Upper lobe of left lung (tissue), 6 donors: ENCODE data around the gene CHST6. TPM values are rescaled to one million over a fixed set of nuclear protein-coding genes. Genes with fewer than 3 reads are reported as not detected.

Source experiments
- ATAC-seq, 2 donors: fragments of 200-7000 bp; cut with Tn5 transposase; one replicate each; pipeline ENCODE4 v1.9.1; 2022; ENCODE audit warnings: mild to moderate bottlenecking in 2 of 2, moderate library complexity in 2 of 2; ENCODE audit not compliant: low FRiP score in 2 of 2
- DNase-seq, 2 donors: peaks; one replicate each; pipeline ENCODE4 v3.0.0-alpha.2; 2019 to 2020
- H3K27ac ChIP-seq, 4 donors: fragments of 200-600 bp; sonication (generic); one replicate each; pipeline ENCODE4 v1.5.1; 2016 to 2019
- H3K27me3 ChIP-seq, 4 donors: fragments of 200-600 bp; sonication (generic); one replicate each; pipeline ENCODE4 v1.5.1; 2017 to 2019
- H3K36me3 ChIP-seq, 4 donors: fragments of 200-600 bp; sonication (generic); one replicate each; pipeline ENCODE4 v1.5.1; 2016 to 2019
- H3K4me1 ChIP-seq, 4 donors: fragments of 200-600 bp; sonication (generic); one replicate each; pipeline ENCODE4 v1.5.1; 2018 to 2019
- H3K4me3 ChIP-seq, 4 donors: fragments of 200-600 bp; sonication (generic); one replicate each; pipeline ENCODE4 v1.5.1; 2017 to 2019; ENCODE audit warnings: mild to moderate bottlenecking in 2 of 4, moderate library complexity in 1 of 4
- H3K9me3 ChIP-seq, 4 donors: fragments of 200-600 bp; sonication (generic); one replicate each; pipeline ENCODE4 v1.5.1; 2018 to 2019
- EP300 ChIP-seq, 4 donors: sonication (generic); formaldehyde crosslinking; IDR thresholded peaks; one replicate each; pipeline ENCODE4 v1.5.1; 2017; ENCODE audit warnings: antibody characterized with exemption in 4 of 4, control low read depth in 2 of 4
- POLR2A ChIP-seq, 4 donors: fragments of 450-650 bp; IDR thresholded peaks; one replicate each; pipeline ENCODE4 v1.5.1; 2016 to 2017; ENCODE audit warnings: antibody characterized with exemption in 4 of 4, mild to moderate bottlenecking in 2 of 4
- POLR2AphosphoS5 ChIP-seq, 2 donors: sonication (generic); formaldehyde crosslinking; IDR thresholded peaks; one replicate each; pipeline ENCODE4 v1.5.1; 2017; ENCODE audit warnings: antibody characterized with exemption in 2 of 2
- WGBS, 2 donors: methylation state at CpG; one replicate each; pipeline ENCODE4 v1.1.5; 2017 to 2018; 5-methylcytosine and 5-hydroxymethylcytosine counted together
- total RNA-seq, 6 donors: library from RNA; depleted of rRNA in 4 of 6; stranded (reverse); fragments of >200 nt in 4 of 6; gene quantifications; one replicate each; pipeline versions ENCODE4 v1.1.0 to v1.2.1, GENCODE V29; 2016 to 2021
- TF ChIP-seq, protein P1 (sequence below), 6 experiments: fragments of 450-650 bp in 4 of 6; fragments of 200-600 bp in 2 of 6; sonication (generic) in 2 of 6; IDR thresholded peaks; one replicate each; pipeline ENCODE4 v1.5.1; 2016 to 2019; ENCODE audit warnings: antibody characterized with exemption in 6 of 6
- donor health status: DM: no; HTN: no; CAD: no; lungs with moderate emphysema.
- donor health status: DM: no; HTN: yes; CAD: no; lungs with severe emphysema.

CHST6 gene
- total RNA-seq, 6 donors from 2014 or later: 0.11 to 11.6 (median 2.2) TPM

DNA sequence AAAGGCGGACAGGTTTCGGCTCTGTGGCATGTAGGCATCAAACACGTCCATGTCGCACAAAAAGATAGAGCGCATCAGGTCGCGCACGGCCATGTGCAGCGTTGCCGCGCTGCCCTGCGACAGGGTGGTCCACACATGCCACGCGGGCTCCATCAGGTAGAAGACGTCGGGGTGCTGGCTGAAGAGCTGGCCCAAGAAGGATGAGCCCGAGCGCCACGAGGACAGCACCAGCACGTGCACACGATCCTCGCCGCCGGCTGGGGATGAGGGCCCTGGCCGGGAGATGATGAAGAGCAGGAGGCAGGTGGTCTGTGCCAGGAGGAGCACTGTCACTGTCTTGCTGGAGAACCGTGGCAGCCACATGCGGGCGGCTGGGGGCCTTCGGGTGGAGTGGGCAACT, 34.7 kb upstream of the CHST6 start:
- Histone ChIP-seq H3K4me1 (no peaks in the 10 kb centered on the region), H3K27me3 (no peaks in the 10 kb centered on the region), H3K36me3 (no peaks in the 10 kb centered on the region), H3K4me3 (no peak overlapping the region), H3K27ac (no peak overlapping the region), H3K9me3 (no peaks in the 10 kb centered on the region)
- WGBS, 2 donors: 96% methylated on average over 16 to 29 of the region's 29 CpGs
- DNase-seq (peak in 1 of 2 donors; percentile 67), ATAC-seq (no peak)
- TF ChIP-seq POLR2AphosphoS5 (IDR thresholded peaks at IDR 0.05) (no peak), POLR2A (IDR thresholded peaks at IDR 0.05) (no peak), EP300 (IDR thresholded peaks at IDR 0.05) (no peak)
- TF ChIP-seq, protein P1, sequence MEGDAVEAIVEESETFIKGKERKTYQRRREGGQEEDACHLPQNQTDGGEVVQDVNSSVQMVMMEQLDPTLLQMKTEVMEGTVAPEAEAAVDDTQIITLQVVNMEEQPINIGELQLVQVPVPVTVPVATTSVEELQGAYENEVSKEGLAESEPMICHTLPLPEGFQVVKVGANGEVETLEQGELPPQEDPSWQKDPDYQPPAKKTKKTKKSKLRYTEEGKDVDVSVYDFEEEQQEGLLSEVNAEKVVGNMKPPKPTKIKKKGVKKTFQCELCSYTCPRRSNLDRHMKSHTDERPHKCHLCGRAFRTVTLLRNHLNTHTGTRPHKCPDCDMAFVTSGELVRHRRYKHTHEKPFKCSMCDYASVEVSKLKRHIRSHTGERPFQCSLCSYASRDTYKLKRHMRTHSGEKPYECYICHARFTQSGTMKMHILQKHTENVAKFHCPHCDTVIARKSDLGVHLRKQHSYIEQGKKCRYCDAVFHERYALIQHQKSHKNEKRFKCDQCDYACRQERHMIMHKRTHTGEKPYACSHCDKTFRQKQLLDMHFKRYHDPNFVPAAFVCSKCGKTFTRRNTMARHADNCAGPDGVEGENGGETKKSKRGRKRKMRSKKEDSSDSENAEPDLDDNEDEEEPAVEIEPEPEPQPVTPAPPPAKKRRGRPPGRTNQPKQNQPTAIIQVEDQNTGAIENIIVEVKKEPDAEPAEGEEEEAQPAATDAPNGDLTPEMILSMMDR (IDR thresholded peaks at IDR 0.05): no peak

DNA sequence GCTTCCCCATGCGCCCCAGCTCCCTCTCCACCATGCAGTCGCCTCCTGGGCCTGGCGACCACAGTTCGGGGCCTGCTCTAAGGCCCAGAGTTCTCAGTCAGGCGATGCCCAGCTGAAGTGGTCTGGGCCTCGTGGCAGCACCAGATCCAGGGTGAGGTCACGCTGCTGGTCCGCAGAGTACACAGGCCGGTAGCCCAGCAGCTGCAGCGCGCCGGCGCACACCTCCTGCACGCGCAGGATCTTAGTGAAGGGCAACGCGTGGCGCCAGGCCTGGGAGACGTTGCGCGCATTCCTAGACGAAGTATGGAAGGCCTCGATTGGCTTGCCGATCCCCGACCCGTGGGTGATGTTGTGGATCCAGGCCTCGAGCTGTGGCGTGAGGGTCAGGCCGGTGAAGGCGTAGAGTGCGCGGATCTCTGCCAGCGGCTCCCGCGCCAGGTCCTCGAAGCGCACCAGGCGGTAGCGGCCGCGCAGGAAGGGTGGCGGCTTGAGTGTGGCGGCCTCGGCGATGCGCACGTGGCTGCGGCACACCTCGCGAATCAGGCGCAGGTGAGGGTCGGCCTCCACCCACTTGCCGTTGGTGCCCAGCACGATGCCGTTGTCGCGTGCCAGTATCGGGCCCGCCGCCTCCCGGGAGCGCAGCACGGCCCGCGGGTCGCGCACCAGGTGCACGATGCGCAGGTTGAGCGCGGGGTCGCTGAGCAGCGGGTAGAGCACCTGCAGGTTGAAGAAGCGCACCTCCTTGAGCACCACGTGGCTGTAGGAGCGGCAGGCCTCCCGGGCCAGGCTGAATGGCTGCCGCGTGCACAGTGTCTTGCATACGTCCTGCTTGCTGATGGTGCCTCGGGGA, 34.0 kb upstream of the CHST6 start:
- no peak overlapping the region for H3K4me3 ChIP-seq
- ATAC-seq (peak in 1 of 2 donors; percentile 17), DNase-seq (peak in 1 of 2 donors; percentile 83)
- H3K27me3 ChIP-seq: no peaks in the 10 kb centered on the region
- no peaks in the 10 kb centered on the region for H3K36me3 ChIP-seq
- H3K4me1 ChIP-seq: no peaks in the 10 kb centered on the region
- TF ChIP-seq, protein P1 (IDR thresholded peaks at IDR 0.05): no peak
- TF ChIP-seq POLR2A (IDR thresholded peaks at IDR 0.05) (no peak), POLR2AphosphoS5 (IDR thresholded peaks at IDR 0.05) (no peak), EP300 (IDR thresholded peaks at IDR 0.05) (no peak)
- H3K27ac ChIP-seq: no peak overlapping the region
- WGBS, 2 donors: 94 to 98% methylated on average over 69 to 81 of the region's 81 CpGs
- H3K9me3 ChIP-seq: no peaks in the 10 kb centered on the region

DNA sequence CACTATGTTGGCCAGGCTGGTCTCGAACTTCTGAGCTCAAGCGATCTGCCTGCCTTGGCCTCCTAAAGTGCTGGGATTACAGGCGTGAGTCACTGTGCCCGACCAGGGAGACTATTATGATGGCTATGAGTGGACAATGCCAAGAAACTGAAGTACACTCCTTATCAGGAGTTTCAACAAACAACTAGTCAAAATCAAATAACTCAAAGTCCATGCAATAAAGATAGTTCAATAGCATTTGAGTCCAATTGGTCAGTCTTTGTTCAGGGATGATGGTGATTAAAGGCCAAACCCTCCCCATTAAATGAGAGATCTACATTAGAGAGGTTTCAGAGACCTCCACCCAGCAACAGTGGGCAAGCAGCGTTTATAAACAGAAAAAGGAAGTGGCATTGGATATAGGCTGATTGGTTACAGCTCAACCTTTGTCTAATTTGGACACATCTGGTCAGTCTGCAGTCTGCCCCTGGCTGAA, 32.6 kb upstream of the CHST6 start:
- H3K36me3 ChIP-seq: no peaks in the 10 kb centered on the region
- no peak overlapping the region for H3K27ac ChIP-seq
- DNase-seq: no peak
- no peaks in the 10 kb centered on the region for H3K27me3 ChIP-seq
- H3K4me3 ChIP-seq: no peak overlapping the region
- TF ChIP-seq, protein P1 (IDR thresholded peaks at IDR 0.05): no peak
- TF ChIP-seq POLR2AphosphoS5 (IDR thresholded peaks at IDR 0.05) (no peak), POLR2A (IDR thresholded peaks at IDR 0.05) (no peak), EP300 (IDR thresholded peaks at IDR 0.05) (no peak)
- no peak for ATAC-seq
- no peaks in the 10 kb centered on the region for H3K9me3 ChIP-seq
- no peaks in the 10 kb centered on the region for H3K4me1 ChIP-seq
- 71 to 75% methylated on average over 5 of the region's 5 CpGs for WGBS, 2 donors

DNA sequence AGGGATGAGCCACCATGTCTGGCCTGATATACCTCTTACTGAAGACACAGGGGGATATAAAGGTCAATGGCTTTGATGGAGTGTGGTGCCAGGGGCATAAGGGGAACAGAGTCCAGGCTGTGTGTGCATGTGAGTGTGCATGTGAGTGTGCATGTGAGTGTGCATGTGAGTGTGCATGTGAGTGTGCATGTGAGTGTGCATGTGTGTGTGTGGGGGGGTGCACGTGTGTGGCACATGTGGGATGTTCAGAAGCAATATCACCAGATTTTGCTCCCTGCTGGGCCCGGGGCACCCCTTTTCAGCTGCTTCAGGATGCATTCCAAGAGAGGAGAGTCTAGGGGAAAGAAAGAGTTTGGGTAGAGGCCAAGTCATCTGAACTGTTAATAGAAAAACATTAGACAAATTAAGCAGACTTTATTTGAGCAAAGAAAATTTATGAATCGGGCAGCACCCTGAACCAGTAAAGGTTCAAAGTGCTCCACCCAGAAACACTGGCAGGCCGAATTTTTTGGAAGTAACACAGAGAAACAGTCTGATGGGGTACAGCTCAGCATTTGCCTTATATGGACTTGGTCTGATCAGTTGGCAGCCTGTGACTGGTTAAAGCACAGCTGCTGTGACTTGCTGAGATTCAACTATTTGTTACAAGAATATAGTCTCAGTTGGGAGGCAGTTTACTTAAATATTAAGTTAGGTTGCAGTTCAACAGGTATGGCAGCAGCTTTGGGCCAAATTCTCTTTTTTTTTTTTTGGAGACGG, 31.0 kb upstream of the CHST6 start:
- no peaks in the 10 kb centered on the region for H3K36me3 ChIP-seq
- H3K9me3 ChIP-seq: no peaks in the 10 kb centered on the region
- no peak overlapping the region for H3K4me3 ChIP-seq
- DNase-seq: peak in 1 of 2 donors; percentile 10
- ATAC-seq: no peak
- H3K27ac ChIP-seq: no peak overlapping the region
- TF ChIP-seq EP300 (IDR thresholded peaks at IDR 0.05) (no peak), POLR2AphosphoS5 (IDR thresholded peaks at IDR 0.05) (no peak), POLR2A (IDR thresholded peaks at IDR 0.05) (no peak)
- TF ChIP-seq, protein P1 (IDR thresholded peaks at IDR 0.05): no peak
- H3K27me3 ChIP-seq: no peaks in the 10 kb centered on the region
- H3K4me1 ChIP-seq: no peaks in the 10 kb centered on the region
- 71 to 92% methylated on average over 5 of the region's 5 CpGs for WGBS, 2 donors
